Prostate gland (tissue), 2 donors: ENCODE measurements around the gene PPIL3. TPM values are rescaled to one million over a fixed set of nuclear protein-coding genes. Genes with fewer than 3 reads are reported as not detected.

Experiments used
- DNase-seq: peaks from one replicate; pipeline ENCODE4 v3.0.0-alpha.2; 2019; ENCODE audit warnings: low spot score
- H3K27ac ChIP-seq, 2 donors: fragments of 200-600 bp; sonication (generic); 2 replicates each; pipeline ENCODE4 v1.5.1; 2017 to 2019
- H3K27me3 ChIP-seq: fragments of 200-600 bp; sonication (generic); replicated peaks from 2 replicates; pipeline ENCODE4 v1.5.1; 2019; ENCODE audit not compliant: insufficient read depth
- H3K36me3 ChIP-seq, 2 donors: fragments of 200-600 bp; sonication (generic); 1 replicate in 1 of 2; 2 replicates in 1 of 2; pipeline versions ENCODE4 v1.5.1 to v1.8.1; 2017 to 2019
- H3K4me1 ChIP-seq: fragments of 200-600 bp; sonication (generic); replicated peaks from 2 replicates; pipeline ENCODE4 v1.5.1; 2019
- H3K4me3 ChIP-seq, 2 donors: fragments of 200-600 bp; sonication (generic); 2 replicates each; pipeline ENCODE4 v1.5.1; 2017 to 2019
- H3K9me3 ChIP-seq: fragments of 200-600 bp; sonication (generic); 2 replicates; pipeline ENCODE4 v1.5.1; 2017
- CTCF ChIP-seq, 4 experiments: fragments of 200-600 bp in 2 of 4; fragments of 450-650 bp in 2 of 4; sonication (generic) in 2 of 4; IDR thresholded peaks; 1 replicate in 3 of 4; 2 replicates in 1 of 4; pipeline ENCODE4 v1.5.1; 2016 to 2019; ENCODE audit warnings: antibody characterized with exemption in 4 of 4, mild to moderate bottlenecking in 2 of 4, moderate library complexity in 2 of 4
- POLR2A ChIP-seq: fragments of 450-650 bp; IDR thresholded peaks from one replicate; pipeline ENCODE4 v1.6.1; 2016; ENCODE audit warnings: antibody characterized with exemption, mild to moderate bottlenecking
- POLR2AphosphoS5 ChIP-seq: sonication (generic); formaldehyde crosslinking; IDR thresholded peaks from one replicate; pipeline ENCODE4 v1.6.1; 2017; ENCODE audit warnings: antibody characterized with exemption
- WGBS: methylation state at CpG from one replicate; pipeline ENCODE4 v1.1.5; 2018; 5-methylcytosine and 5-hydroxymethylcytosine counted together
- intact Hi-C: fragments of 100-400 bp; cut with DNase I; formaldehyde crosslinking; loops from one replicate; pipeline ENCODE4 v1.14.2; 2022
- total RNA-seq, 2 donors: library from RNA; depleted of rRNA; stranded (reverse); fragments of >200 nt; gene quantifications; one replicate each; pipeline ENCODE4 v1.1.0, GENCODE V29; 2016

The PPIL3 gene
- total RNA-seq, 2 donors from 2014 or later, result 15.2 to 30.1 TPM

DNA sequence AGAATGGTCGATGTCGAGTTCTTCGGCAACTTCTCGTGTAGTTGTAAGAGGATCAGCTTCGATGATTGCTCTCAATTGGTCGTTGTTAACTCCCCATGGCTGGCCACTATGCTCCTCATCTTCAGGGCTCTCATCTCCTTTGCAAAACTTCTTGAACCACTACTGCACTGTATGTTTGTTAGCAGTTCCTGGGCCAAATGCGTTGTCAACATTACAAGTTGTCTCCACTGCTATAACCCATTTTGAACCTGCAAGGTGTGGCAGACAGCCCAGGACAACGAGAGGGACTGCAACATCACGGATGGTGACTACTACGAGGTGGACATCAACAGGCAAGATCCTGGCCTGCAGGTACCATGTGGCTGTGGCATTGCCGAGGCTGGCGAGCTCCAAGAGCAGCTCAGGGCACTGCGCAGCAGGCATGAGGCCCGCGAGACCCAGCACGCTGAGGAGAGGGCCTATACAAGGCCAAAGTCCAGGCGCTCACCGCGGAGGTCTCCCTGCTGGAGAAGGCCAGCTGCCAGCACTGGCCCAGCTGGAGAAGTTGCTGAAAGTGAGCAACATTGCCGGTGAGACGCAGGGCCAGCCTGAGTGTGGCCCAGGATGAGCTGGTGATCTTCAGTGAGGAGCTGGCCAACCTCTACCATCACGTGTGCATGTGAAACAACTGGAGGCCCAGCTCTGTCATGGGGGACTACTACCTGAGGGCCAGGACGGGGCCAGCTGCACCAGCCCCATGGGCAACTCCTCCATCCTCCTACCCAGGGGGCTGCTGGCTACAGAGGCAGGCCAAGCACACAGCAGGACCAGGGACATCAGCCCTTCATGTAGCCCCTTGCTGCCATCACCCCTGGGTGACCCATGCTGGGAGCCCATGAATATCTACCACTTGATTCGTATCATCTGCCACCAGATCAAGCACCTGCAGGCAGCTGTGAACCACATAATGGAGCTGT lies 44.6 kb downstream of the PPIL3 start:
- Histone ChIP-seq H3K4me3 (no peak overlapping the region), H3K27ac (no peak overlapping the region), H3K4me1 (no peaks in the 10 kb centered on the region), H3K27me3 (no peaks in the 10 kb centered on the region), H3K9me3 (no peaks in the 10 kb centered on the region), H3K36me3 (no peaks in the 10 kb centered on the region)
- no peak for DNase-seq
- 94% methylated on average over 24 of the region's 24 CpGs for WGBS
- intact Hi-C loops, result no loop called here
- TF ChIP-seq POLR2A (no peak), CTCF (IDR thresholded peaks at IDR 0.05) (no peak), POLR2AphosphoS5 (no peak)

- DNase-seq, result no peak
- Histone ChIP-seq H3K36me3 (no peaks in the 10 kb centered on the region), H3K9me3 (no peaks in the 10 kb centered on the region), H3K27me3 (no peaks in the 10 kb centered on the region), H3K27ac (no peak overlapping the region), H3K4me1 (no peaks in the 10 kb centered on the region), H3K4me3 (no peak overlapping the region)
- TF ChIP-seq POLR2A, result no peak
- intact Hi-C loops, result no loop called here
- 76% methylated on average over 3 of the region's 3 CpGs for WGBS
Observed at GRCh38 chr2:200839513-200839912, 49.4 kb downstream of the PPIL3 start.

- TF ChIP-seq POLR2A, result no peak
- TF ChIP-seq POLR2AphosphoS5, result no peak
- no peak for TF ChIP-seq CTCF (IDR thresholded peaks at IDR 0.05)
- Histone ChIP-seq H3K27me3 (no peaks in the 10 kb centered on the region), H3K4me1 (no peaks in the 10 kb centered on the region), H3K36me3 (no peaks in the 10 kb centered on the region), H3K27ac (no peak overlapping the region), H3K4me3 (no peak overlapping the region), H3K9me3 (no peaks in the 10 kb centered on the region)
- intact Hi-C loops, result no loop called here
- DNase-seq, result no peak
- WGBS, result 86% methylated on average over 4 of the region's 4 CpGs
Observed at GRCh38 chr2:200834701-200835100, 54.2 kb downstream of the PPIL3 start.

DNA sequence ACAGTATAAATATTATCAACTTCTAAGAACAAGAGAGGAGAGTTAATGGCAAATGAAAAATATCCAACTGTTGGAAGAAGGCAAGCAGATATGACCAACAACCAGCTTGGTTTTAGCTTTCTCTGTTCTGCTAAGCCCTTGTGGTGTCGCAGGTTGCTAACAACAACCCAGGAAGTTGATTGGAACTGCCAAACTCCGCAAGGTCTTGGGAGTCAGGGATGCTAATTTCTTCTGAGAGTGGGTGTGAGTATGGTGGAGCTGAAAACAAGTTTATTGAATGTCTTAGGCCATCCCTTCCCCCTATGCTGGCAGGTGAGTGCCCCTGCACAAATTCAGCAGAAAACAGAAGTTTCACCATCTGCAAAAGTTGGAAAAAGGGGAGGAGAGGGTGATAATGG lies 59.6 kb downstream of the PPIL3 start:
- 74% methylated on average over 2 of the region's 2 CpGs for WGBS
- H3K36me3 ChIP-seq, result no peaks in the 10 kb centered on the region

More for the DNA sequence above, 59.6 kb downstream of the PPIL3 start:
- Histone ChIP-seq H3K9me3 (no peaks in the 10 kb centered on the region), H3K4me1 (no peaks in the 10 kb centered on the region), H3K4me3 (no peak overlapping the region), H3K27ac (no peak overlapping the region), H3K27me3 (no peaks in the 10 kb centered on the region)
- no peak for DNase-seq
- intact Hi-C loops, result no loop called here
- TF ChIP-seq POLR2A (no peak), POLR2AphosphoS5 (no peak), CTCF (IDR thresholded peaks at IDR 0.05) (no peak)
